HEK293 (cell line): ENCODE results near the gene MTTP.

Source experiments
- CTCF ChIA-PET: fragments of 350-600 bp; formaldehyde crosslinking; extraction: SDS; loops from one replicate; lab custom pipeline; 2021; ENCODE audit warnings: antibody characterized with exemption; lab: Yijun Ruan, JAX
- POLR2A ChIA-PET: fragments of 300-600 bp; formaldehyde crosslinking; extraction: SDS; loops from one replicate; lab custom pipeline; 2020; ENCODE audit warnings: antibody characterized with exemption, inconsistent platforms; lab: Yijun Ruan, JAX
- H3K27ac ChIP-seq: fragments of 200-500 bp; sonication (Bioruptor generic); 2 replicates; pipeline ENCODE4 v1.5.1; 2014; ENCODE audit warnings: low read depth, low read length, control low read depth, inconsistent platforms; ENCODE audit errors: extremely low read depth
- H3K36me3 ChIP-seq, 2 experiments: fragments of 200-500 bp in 1 of 2; sonication (Bioruptor generic) in 1 of 2; 1 replicate in 1 of 2; 2 replicates in 1 of 2; pipeline ENCODE4 v1.5.1; 2014 to 2017; ENCODE audit warnings: inconsistent platforms in 2 of 2, low read length in 2 of 2; ENCODE audit not compliant: control insufficient read depth in 2 of 2, insufficient read depth in 1 of 2
- H3K4me1 ChIP-seq: fragments of 200-500 bp; sonication (Bioruptor generic); 2 replicates; pipeline ENCODE4 v1.5.1; 2014; ENCODE audit warnings: mild to moderate bottlenecking, low read length, inconsistent platforms; ENCODE audit not compliant: control insufficient read depth, insufficient read depth
- H3K4me3 ChIP-seq: 2 replicates; pipeline ENCODE4 v1.5.1; 2011; ENCODE audit warnings: low read depth, mild to moderate bottlenecking, control low read depth, low read length, moderate library complexity
- H3K9me3 ChIP-seq: fragments of 200-500 bp; sonication (Bioruptor generic); 2 replicates; pipeline ENCODE4 v1.5.1; 2014; ENCODE audit warnings: low read depth, low read length, inconsistent platforms; ENCODE audit not compliant: control insufficient read depth, insufficient read depth
- GLIS2 ChIP-seq: fragments of 450-650 bp; formaldehyde crosslinking; IDR thresholded peaks from 2 replicates; pipeline ENCODE4 v1.5.1; 2016; ENCODE audit warnings: missing biosample characterization, missing genetic modification characterization
- KLF17 ChIP-seq: fragments of 450-650 bp; formaldehyde crosslinking; IDR thresholded peaks from 2 replicates; pipeline ENCODE4 v1.5.1; 2016; ENCODE audit warnings: missing biosample characterization, missing genetic modification characterization
- SCRT2 ChIP-seq: fragments of 450-650 bp; formaldehyde crosslinking; IDR thresholded peaks from 2 replicates; pipeline ENCODE4 v1.5.1; 2016; ENCODE audit warnings: missing biosample characterization, missing genetic modification characterization
- ZBTB1 ChIP-seq: fragments of 450-650 bp; formaldehyde crosslinking; IDR thresholded peaks from 2 replicates; pipeline ENCODE4 v1.5.1; 2016; ENCODE audit warnings: missing biosample characterization, missing genetic modification characterization
- ZBTB21 ChIP-seq: fragments of 450-650 bp; formaldehyde crosslinking; IDR thresholded peaks from 2 replicates; pipeline ENCODE4 v1.5.1; 2017; ENCODE audit warnings: missing biosample characterization, missing genetic modification characterization
- ZBTB6 ChIP-seq: fragments of 450-650 bp; formaldehyde crosslinking; IDR thresholded peaks from 2 replicates; pipeline ENCODE4 v1.5.1; 2017; ENCODE audit warnings: missing biosample characterization, missing genetic modification characterization
- ZNF2 ChIP-seq: fragments of 450-650 bp; formaldehyde crosslinking; IDR thresholded peaks from 2 replicates; pipeline ENCODE4 v1.5.1; 2016; ENCODE audit warnings: missing biosample characterization, missing genetic modification characterization
- ZNF280D ChIP-seq: fragments of 450-650 bp; formaldehyde crosslinking; IDR thresholded peaks from 2 replicates; pipeline ENCODE4 v1.5.1; 2016; ENCODE audit warnings: missing biosample characterization, missing genetic modification characterization
- ZNF423 ChIP-seq: fragments of 450-650 bp; formaldehyde crosslinking; IDR thresholded peaks from 2 replicates; pipeline ENCODE4 v1.5.1; 2016; ENCODE audit warnings: missing biosample characterization, missing genetic modification characterization
- ZNF426 ChIP-seq: fragments of 450-650 bp; formaldehyde crosslinking; IDR thresholded peaks from 2 replicates; pipeline ENCODE4 v1.5.1; 2017; ENCODE audit warnings: missing biosample characterization, missing genetic modification characterization, mild to moderate bottlenecking, inconsistent platforms, moderate library complexity
- ZNF501 ChIP-seq: fragments of 450-650 bp; formaldehyde crosslinking; IDR thresholded peaks from 2 replicates; pipeline ENCODE4 v1.5.1; 2016; ENCODE audit warnings: missing biosample characterization, missing genetic modification characterization
- ZNF544 ChIP-seq: fragments of 450-650 bp; formaldehyde crosslinking; IDR thresholded peaks from 2 replicates; pipeline ENCODE4 v1.5.0; 2017; ENCODE audit warnings: missing biosample characterization, missing genetic modification characterization
- ZNF558 ChIP-seq: fragments of 450-650 bp; formaldehyde crosslinking; IDR thresholded peaks from 2 replicates; pipeline ENCODE4 v1.5.1; 2016; ENCODE audit warnings: missing biosample characterization, missing genetic modification characterization
- ZNF596 ChIP-seq: fragments of 450-650 bp; IDR thresholded peaks from 2 replicates; pipeline ENCODE4 v1.5.0; 2018; ENCODE audit warnings: missing biosample characterization, mild to moderate bottlenecking, missing genetic modification characterization, moderate library complexity
- ZNF639 ChIP-seq: fragments of 450-650 bp; formaldehyde crosslinking; IDR thresholded peaks from 2 replicates; pipeline ENCODE4 v1.5.1; 2016; ENCODE audit warnings: missing biosample characterization, missing genetic modification characterization
- TF ChIP-seq, protein P1 (sequence below): fragments of 450-650 bp; formaldehyde crosslinking; IDR thresholded peaks from 2 replicates; pipeline ENCODE4 v1.5.1; 2016; ENCODE audit warnings: missing biosample characterization, missing genetic modification characterization

The MTTP gene

DNA sequence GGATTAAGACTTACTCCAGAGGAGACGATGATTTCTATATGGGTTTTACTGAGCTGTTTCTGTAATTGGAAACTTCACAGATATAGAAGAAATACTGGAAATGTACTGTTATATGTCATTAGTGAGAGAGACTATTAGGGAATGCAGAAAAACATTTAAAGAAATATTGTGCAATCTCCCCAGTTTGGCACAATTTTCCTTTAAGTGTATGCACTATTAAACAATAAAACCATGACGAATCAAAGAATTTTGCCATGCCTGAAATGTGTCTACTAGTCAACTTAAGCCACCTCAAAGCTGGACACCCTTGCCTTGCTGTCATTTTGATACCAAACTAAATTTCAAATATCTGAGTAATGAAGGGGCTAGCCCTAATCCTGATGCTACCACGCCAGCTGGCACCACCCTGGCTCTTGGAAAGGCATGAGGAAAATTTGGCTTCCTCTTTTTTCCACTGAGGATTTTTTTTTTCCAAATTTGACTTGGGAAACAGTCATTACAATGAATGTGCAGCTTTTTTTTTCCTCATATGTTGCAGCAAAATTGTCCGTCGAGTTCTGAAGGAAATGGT lies 36.1 kb downstream of the MTTP start (continued):
- TF ChIP-seq KLF17 (tag by site-specific recombination) = no peak

GRCh38 chr4:99612281-99612680 lies 37.7 kb downstream of the MTTP start:
- H3K36me3 ChIP-seq = no peaks in the 10 kb centered on the region
- ChIA-PET CTCF (no interaction called here), POLR2A (no interaction called here)
- no peaks in the 10 kb centered on the region for H3K4me1 ChIP-seq
- H3K4me3 ChIP-seq = no peak overlapping the region
- no peaks in the 10 kb centered on the region for H3K9me3 ChIP-seq
- TF ChIP-seq ZNF639 (tag by site-specific recombination) (no peak), ZNF596 (no peak), ZNF501 (tag by site-specific recombination) (no peak), ZNF558 (tag by site-specific recombination) (no peak), ZBTB21 (tag by site-specific recombination) (no peak), ZNF423 (tag by site-specific recombination) (no peak), ZNF280D (tag by site-specific recombination) (no peak), ZNF2 (tag by site-specific recombination) (no peak), ZBTB1 (no peak), ZNF426 (tag by site-specific recombination) (no peak), ZBTB6 (tag by site-specific recombination) (no peak), GLIS2 (tag by site-specific recombination) (no peak), ZNF544 (tag by site-specific recombination) (no peak), SCRT2 (tag by site-specific recombination) (no peak)
- TF ChIP-seq, protein P1, sequence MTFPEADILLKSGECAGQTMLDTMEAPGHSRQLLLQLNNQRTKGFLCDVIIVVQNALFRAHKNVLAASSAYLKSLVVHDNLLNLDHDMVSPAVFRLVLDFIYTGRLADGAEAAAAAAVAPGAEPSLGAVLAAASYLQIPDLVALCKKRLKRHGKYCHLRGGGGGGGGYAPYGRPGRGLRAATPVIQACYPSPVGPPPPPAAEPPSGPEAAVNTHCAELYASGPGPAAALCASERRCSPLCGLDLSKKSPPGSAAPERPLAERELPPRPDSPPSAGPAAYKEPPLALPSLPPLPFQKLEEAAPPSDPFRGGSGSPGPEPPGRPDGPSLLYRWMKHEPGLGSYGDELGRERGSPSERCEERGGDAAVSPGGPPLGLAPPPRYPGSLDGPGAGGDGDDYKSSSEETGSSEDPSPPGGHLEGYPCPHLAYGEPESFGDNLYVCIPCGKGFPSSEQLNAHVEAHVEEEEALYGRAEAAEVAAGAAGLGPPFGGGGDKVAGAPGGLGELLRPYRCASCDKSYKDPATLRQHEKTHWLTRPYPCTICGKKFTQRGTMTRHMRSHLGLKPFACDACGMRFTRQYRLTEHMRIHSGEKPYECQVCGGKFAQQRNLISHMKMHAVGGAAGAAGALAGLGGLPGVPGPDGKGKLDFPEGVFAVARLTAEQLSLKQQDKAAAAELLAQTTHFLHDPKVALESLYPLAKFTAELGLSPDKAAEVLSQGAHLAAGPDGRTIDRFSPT (tag by site-specific recombination) = no peak
- H3K27ac ChIP-seq = no peak overlapping the region
